Gastroesophageal sphincter (tissue), 4 donors: ENCODE results near the gene CPN2. TPM values are rescaled to one million over a fixed set of nuclear protein-coding genes. Genes with fewer than 3 reads are reported as not detected.

ENCODE experiments used
- ATAC-seq: fragments of 150-250 bp; one replicate; pipeline ENCODE4 v1.9.1; 2016; ENCODE audit warnings: mild to moderate bottlenecking, moderate library complexity
- H3K27ac ChIP-seq, 4 donors: fragments of 200-600 bp; sonication (generic) in 3 of 4; 1 replicate in 3 of 4; 2 replicates in 1 of 4; pipeline ENCODE4 v1.5.1; 2016 to 2019
- H3K27me3 ChIP-seq: fragments of 200-600 bp; sonication (generic); one replicate; pipeline ENCODE4 v1.5.1; 2019
- H3K36me3 ChIP-seq, 2 donors: fragments of 200-600 bp; sonication (generic); one replicate each; pipeline ENCODE4 v1.5.1; 2019; ENCODE audit warnings: control low read depth in 1 of 2
- H3K4me1 ChIP-seq, 3 donors: fragments of 200-600 bp; sonication (generic); 1 replicate in 2 of 3; 2 replicates in 1 of 3; pipeline ENCODE4 v1.5.1; 2016 to 2019; ENCODE audit warnings: control low read depth in 2 of 3
- H3K4me3 ChIP-seq, 2 donors: fragments of 200-600 bp; sonication (generic); one replicate each; pipeline ENCODE4 v1.5.1; 2019; ENCODE audit warnings: mild to moderate bottlenecking in 1 of 2, moderate library complexity in 1 of 2
- H3K9me3 ChIP-seq, 3 donors: fragments of 200-600 bp; sonication (generic); one replicate each; pipeline ENCODE4 v1.5.1; 2017 to 2019; ENCODE audit warnings: control low read depth in 2 of 3
- EP300 ChIP-seq: sonication (generic); formaldehyde crosslinking; IDR thresholded peaks from one replicate; pipeline ENCODE4 v1.6.1; 2017; ENCODE audit warnings: antibody characterized with exemption, mild to moderate bottlenecking
- POLR2A ChIP-seq, 2 donors: fragments of 450-650 bp; IDR thresholded peaks; one replicate each; pipeline ENCODE4 v1.6.1; 2017; ENCODE audit warnings: antibody characterized with exemption in 2 of 2, mild to moderate bottlenecking in 2 of 2, moderate library complexity in 1 of 2
- POLR2AphosphoS5 ChIP-seq: sonication (generic); formaldehyde crosslinking; IDR thresholded peaks from one replicate; pipeline ENCODE4 v1.6.1; 2017; ENCODE audit warnings: antibody characterized with exemption
- WGBS, 2 donors: methylation state at CpG; one replicate each; pipeline ENCODE4 v1.1.5; 2018; ENCODE audit warnings: low coverage in 1 of 2; 5-methylcytosine and 5-hydroxymethylcytosine counted together
- total RNA-seq, 4 donors: library from RNA; depleted of rRNA; stranded (reverse); fragments of >200 nt; gene quantifications; one replicate each; pipeline ENCODE4 v1.1.0, GENCODE V29; 2016
- TF ChIP-seq, protein P1 (sequence below), 4 experiments: fragments of 200-600 bp in 2 of 4; fragments of 450-650 bp in 2 of 4; sonication (generic) in 1 of 4; IDR thresholded peaks; one replicate each; pipeline ENCODE4 v1.5.1; 2017 to 2019; ENCODE audit warnings: antibody characterized with exemption in 4 of 4, mild to moderate bottlenecking in 2 of 4, moderate library complexity in 2 of 4

CPN2 gene
- total RNA-seq, 4 donors from 2014 or later: not detected

GRCh38 chr3:194348354-194348753 is 2.8 kb downstream of the CPN2 start:
- no peaks in the 10 kb centered on the region for H3K9me3 ChIP-seq
- H3K27ac ChIP-seq: no peak overlapping the region
- ATAC-seq: no peak
- peaks cover 13% of the 10 kb centered on the region for H3K27me3 ChIP-seq
- TF ChIP-seq, protein P1, sequence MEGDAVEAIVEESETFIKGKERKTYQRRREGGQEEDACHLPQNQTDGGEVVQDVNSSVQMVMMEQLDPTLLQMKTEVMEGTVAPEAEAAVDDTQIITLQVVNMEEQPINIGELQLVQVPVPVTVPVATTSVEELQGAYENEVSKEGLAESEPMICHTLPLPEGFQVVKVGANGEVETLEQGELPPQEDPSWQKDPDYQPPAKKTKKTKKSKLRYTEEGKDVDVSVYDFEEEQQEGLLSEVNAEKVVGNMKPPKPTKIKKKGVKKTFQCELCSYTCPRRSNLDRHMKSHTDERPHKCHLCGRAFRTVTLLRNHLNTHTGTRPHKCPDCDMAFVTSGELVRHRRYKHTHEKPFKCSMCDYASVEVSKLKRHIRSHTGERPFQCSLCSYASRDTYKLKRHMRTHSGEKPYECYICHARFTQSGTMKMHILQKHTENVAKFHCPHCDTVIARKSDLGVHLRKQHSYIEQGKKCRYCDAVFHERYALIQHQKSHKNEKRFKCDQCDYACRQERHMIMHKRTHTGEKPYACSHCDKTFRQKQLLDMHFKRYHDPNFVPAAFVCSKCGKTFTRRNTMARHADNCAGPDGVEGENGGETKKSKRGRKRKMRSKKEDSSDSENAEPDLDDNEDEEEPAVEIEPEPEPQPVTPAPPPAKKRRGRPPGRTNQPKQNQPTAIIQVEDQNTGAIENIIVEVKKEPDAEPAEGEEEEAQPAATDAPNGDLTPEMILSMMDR (IDR thresholded peaks at IDR 0.05): no peak
- TF ChIP-seq POLR2A (IDR thresholded peaks at IDR 0.05) (no peak), POLR2AphosphoS5 (no peak), EP300 (no peak)
- H3K36me3 ChIP-seq: no peaks in the 10 kb centered on the region
- 69% methylated on average over 2 of the region's 6 CpGs; no CpG with 5 or more reads in 1 of the 2 donors for WGBS, 2 donors
- no peaks in the 10 kb centered on the region for H3K4me1 ChIP-seq
- no peak overlapping the region for H3K4me3 ChIP-seq

DNA sequence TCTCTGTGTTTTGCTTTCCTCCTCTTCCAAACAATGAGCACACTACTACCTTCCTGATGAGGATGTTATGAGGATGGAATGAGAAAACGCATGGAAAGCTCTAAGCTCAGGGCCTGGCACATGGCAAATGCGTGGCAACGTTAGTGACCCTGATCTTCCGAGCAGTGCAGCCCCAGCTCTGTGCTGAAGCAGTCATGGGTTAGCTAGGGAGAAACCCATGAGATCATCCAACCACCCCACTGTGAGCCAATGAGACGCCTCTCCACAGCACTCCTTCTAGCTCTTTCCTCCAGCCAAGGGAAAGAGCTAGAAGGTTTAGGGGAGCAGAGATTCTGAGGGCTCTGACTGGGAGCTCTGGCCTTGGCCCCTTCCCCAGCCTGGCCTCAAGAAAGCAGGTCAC is 4.5 kb downstream of the CPN2 start:
- Histone ChIP-seq H3K9me3 (no peaks in the 10 kb centered on the region), H3K4me3 (no peak overlapping the region), H3K36me3 (no peaks in the 10 kb centered on the region), H3K27ac (no peak overlapping the region), H3K4me1 (no peaks in the 10 kb centered on the region), H3K27me3 (peaks cover 21% of the 10 kb centered on the region)
- no peak for TF ChIP-seq EP300
- TF ChIP-seq, protein P1 (IDR thresholded peaks at IDR 0.05): no peak
- TF ChIP-seq POLR2A (IDR thresholded peaks at IDR 0.05): no peak
- no peak for TF ChIP-seq POLR2AphosphoS5
- WGBS, 2 donors: 67% methylated on average over 3 of the region's 5 CpGs; no CpG with 5 or more reads in 1 of the 2 donors
- ATAC-seq: no peak

GRCh38 chr3:194346035-194346434 is 5.1 kb downstream of the CPN2 start:
- Histone ChIP-seq H3K27me3 (peaks cover 21% of the 10 kb centered on the region), H3K4me3 (no peak overlapping the region), H3K4me1 (no peaks in the 10 kb centered on the region), H3K27ac (no peak overlapping the region), H3K9me3 (no peaks in the 10 kb centered on the region), H3K36me3 (no peaks in the 10 kb centered on the region)
- TF ChIP-seq EP300 (no peak), POLR2A (IDR thresholded peaks at IDR 0.05) (no peak)
- TF ChIP-seq, protein P1 (IDR thresholded peaks at IDR 0.05): no peak
- no CpG with 5 or more reads among the region's 9 CpGs for WGBS, 2 donors
- no peak for ATAC-seq

- H3K4me3 ChIP-seq: no peak overlapping the region
- ATAC-seq: peak; percentile 75
- no peaks in the 10 kb centered on the region for H3K36me3 ChIP-seq
- no peaks in the 10 kb centered on the region for H3K9me3 ChIP-seq
- peaks cover 21% of the 10 kb centered on the region for H3K27me3 ChIP-seq
- TF ChIP-seq, protein P1 (IDR thresholded peaks at IDR 0.05): peak in 3 of 4 experiments; percentile 79 to 96 (median 81)
- TF ChIP-seq EP300 (no peak), POLR2A (IDR thresholded peaks at IDR 0.05) (no peak)
- 25 to 36% methylated on average over 8 to 9 of the region's 9 CpGs for WGBS, 2 donors
- H3K4me1 ChIP-seq: no peaks in the 10 kb centered on the region
- H3K27ac ChIP-seq: no peak overlapping the region
Measured at GRCh38 chr3:194344012-194344411, 7.1 kb downstream of the CPN2 start.

- Histone ChIP-seq H3K4me1 (no peaks in the 10 kb centered on the region), H3K9me3 (no peaks in the 10 kb centered on the region), H3K36me3 (no peaks in the 10 kb centered on the region), H3K27ac (no peak overlapping the region), H3K4me3 (no peak overlapping the region), H3K27me3 (peaks cover 21% of the 10 kb centered on the region)
- ATAC-seq: no peak
- TF ChIP-seq, protein P1 (IDR thresholded peaks at IDR 0.05): no peak
- TF ChIP-seq EP300 (no peak), POLR2AphosphoS5 (no peak), POLR2A (IDR thresholded peaks at IDR 0.05) (no peak)
- 50 to 90% methylated on average over 1 to 2 of the region's 2 CpGs for WGBS, 2 donors
Measured at GRCh38 chr3:194343561-194343893, 7.6 kb downstream of the CPN2 start.
